ENCODE results near the gene ARHGAP24. TPM values are rescaled to one million over a fixed set of nuclear protein-coding genes. Genes with fewer than 3 reads are reported as not detected.
"Not testable (repeated sequence)": the region's sequence is repeated elsewhere in the genome, so short reads cannot be mapped to it uniquely, and the experiment has no call there.

Gene ARHGAP24
- total RNA-seq, 2 experiments from 2014 or later: 0.30 to 0.53 TPM

- H3K4me3 ChIP-seq (ENCODE audit: low read length): no peak overlapping the region
- H3K9me3 ChIP-seq (ENCODE audit: control insufficient read depth in 1 of 2, insufficient read depth in 1 of 2, low read length in 2 of 2): peaks cover 0 to 5% of the 10 kb centered on the region in 2 experiments
- no peaks in the 10 kb centered on the region for H3K4me1 ChIP-seq (ENCODE audit: insufficient read depth, low read length)
- H3K9me3 Mint-ChIP-seq: no peaks in the 10 kb centered on the region
- ChIA-PET CTCF (interaction anchor here (0.9 kb wide), 1 partner anchor 11 kb away, joined by 3 read pairs; no protein-coding TSS in a partner anchor), POLR2A (no interaction called here)
- no peaks in the 10 kb centered on the region for H3K27me3 ChIP-seq (ENCODE audit: control insufficient read depth in 1 of 2, insufficient read depth in 2 of 2, low read length in 2 of 2)
- intact Hi-C loops (cut with DNase I, micrococcal nuclease): no loop called here
- H3K4me1 Mint-ChIP-seq (ENCODE audit: low read depth): no peaks in the 10 kb centered on the region
- H3K4me3 Mint-ChIP-seq: no peak overlapping the region
- H3K36me3 Mint-ChIP-seq (ENCODE audit: low read depth): no peaks in the 10 kb centered on the region
- DNase-seq (no peak), ATAC-seq (ENCODE audit: poor library complexity) (no peak)
- TF ChIP-seq, protein P1, sequence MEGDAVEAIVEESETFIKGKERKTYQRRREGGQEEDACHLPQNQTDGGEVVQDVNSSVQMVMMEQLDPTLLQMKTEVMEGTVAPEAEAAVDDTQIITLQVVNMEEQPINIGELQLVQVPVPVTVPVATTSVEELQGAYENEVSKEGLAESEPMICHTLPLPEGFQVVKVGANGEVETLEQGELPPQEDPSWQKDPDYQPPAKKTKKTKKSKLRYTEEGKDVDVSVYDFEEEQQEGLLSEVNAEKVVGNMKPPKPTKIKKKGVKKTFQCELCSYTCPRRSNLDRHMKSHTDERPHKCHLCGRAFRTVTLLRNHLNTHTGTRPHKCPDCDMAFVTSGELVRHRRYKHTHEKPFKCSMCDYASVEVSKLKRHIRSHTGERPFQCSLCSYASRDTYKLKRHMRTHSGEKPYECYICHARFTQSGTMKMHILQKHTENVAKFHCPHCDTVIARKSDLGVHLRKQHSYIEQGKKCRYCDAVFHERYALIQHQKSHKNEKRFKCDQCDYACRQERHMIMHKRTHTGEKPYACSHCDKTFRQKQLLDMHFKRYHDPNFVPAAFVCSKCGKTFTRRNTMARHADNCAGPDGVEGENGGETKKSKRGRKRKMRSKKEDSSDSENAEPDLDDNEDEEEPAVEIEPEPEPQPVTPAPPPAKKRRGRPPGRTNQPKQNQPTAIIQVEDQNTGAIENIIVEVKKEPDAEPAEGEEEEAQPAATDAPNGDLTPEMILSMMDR (IDR thresholded peaks at IDR 0.05): no peak
- no peaks in the 10 kb centered on the region for H3K36me3 ChIP-seq (ENCODE audit: insufficient read depth, low read length)
- H3K27ac Mint-ChIP-seq: no peak overlapping the region
- no peak overlapping the region for H3K27ac ChIP-seq (ENCODE audit: low read depth in 1 of 2, low read length in 2 of 2)
- H3K27me3 Mint-ChIP-seq: no peaks in the 10 kb centered on the region
Measured at GRCh38 chr4:85658766-85659439, 184.0 kb downstream of the ARHGAP24 start.

GRCh38 chr4:85659610-85660218, 184.8 kb downstream of the ARHGAP24 start:
- Mint-ChIP-seq H3K27ac (no peak overlapping the region), H3K27me3 (no peaks in the 10 kb centered on the region), H3K4me3 (no peak overlapping the region), H3K9me3 (peaks cover under 1% of the 10 kb centered on the region), H3K36me3 (ENCODE audit: low read depth) (no peaks in the 10 kb centered on the region), H3K4me1 (ENCODE audit: low read depth) (no peaks in the 10 kb centered on the region)
- DNase-seq (peak in 1 of 14 experiments; percentile 3), ATAC-seq (ENCODE audit: poor library complexity) (no peak)
- H3K4me1 ChIP-seq (ENCODE audit: insufficient read depth, low read length): no peaks in the 10 kb centered on the region
- intact Hi-C loops (cut with DNase I, micrococcal nuclease): no loop called here
- ChIA-PET CTCF (no interaction called here), POLR2A (no interaction called here)
- H3K27ac ChIP-seq (ENCODE audit: low read depth in 1 of 2, low read length in 2 of 2): no peak overlapping the region
- no peak overlapping the region for H3K4me3 ChIP-seq (ENCODE audit: low read length)
- no peaks in the 10 kb centered on the region for H3K36me3 ChIP-seq (ENCODE audit: insufficient read depth, low read length)
- peaks cover 0 to 5% of the 10 kb centered on the region in 2 experiments for H3K9me3 ChIP-seq (ENCODE audit: control insufficient read depth in 1 of 2, insufficient read depth in 1 of 2, low read length in 2 of 2)
- TF ChIP-seq, protein P1 (IDR thresholded peaks at IDR 0.05): no peak
- no peaks in the 10 kb centered on the region for H3K27me3 ChIP-seq (ENCODE audit: control insufficient read depth in 1 of 2, insufficient read depth in 2 of 2, low read length in 2 of 2)

DNA sequence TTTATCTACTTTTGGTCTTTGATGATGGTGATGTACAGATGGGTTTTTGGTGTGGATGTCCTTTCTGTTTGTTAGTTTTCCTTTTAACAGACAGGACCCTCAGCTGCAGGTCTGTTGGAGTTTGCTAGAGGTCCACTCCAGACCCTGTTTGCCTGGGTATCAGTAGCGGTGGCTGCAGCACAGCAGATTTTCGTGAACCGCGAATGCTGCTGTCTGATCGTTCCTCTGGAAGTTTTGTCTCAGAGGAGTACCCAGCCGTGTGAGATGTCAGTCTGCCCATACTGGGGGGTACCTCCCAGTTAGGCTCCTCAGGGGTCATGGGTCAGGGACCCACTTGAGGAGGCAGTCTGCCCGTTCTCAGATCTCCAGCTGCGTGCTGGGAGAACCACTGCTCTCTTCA, 191.7 kb downstream of the ARHGAP24 start:
- H3K36me3 Mint-ChIP-seq (ENCODE audit: low read depth); H3K27ac Mint-ChIP-seq; H3K27me3 ChIP-seq (ENCODE audit: control insufficient read depth in 1 of 2, insufficient read depth in 2 of 2, low read length in 2 of 2); ATAC-seq (ENCODE audit: poor library complexity); H3K4me1 Mint-ChIP-seq (ENCODE audit: low read depth); H3K4me3 Mint-ChIP-seq; H3K36me3 ChIP-seq (ENCODE audit: insufficient read depth, low read length); H3K4me1 ChIP-seq (ENCODE audit: insufficient read depth, low read length); H3K27me3 Mint-ChIP-seq; H3K4me3 ChIP-seq (ENCODE audit: low read length); H3K9me3 ChIP-seq (ENCODE audit: control insufficient read depth in 1 of 2, insufficient read depth in 1 of 2, low read length in 2 of 2); intact Hi-C loops (cut with DNase I, micrococcal nuclease); H3K27ac ChIP-seq (ENCODE audit: low read depth in 1 of 2, low read length in 2 of 2); H3K9me3 Mint-ChIP-seq; POLR2A ChIA-PET; DNase-seq; CTCF ChIA-PET: not testable (repeated sequence)

All from CD4-positive, alpha-beta T cell (primary cell).